Endodermal cell (in vitro differentiated cells): ENCODE measurements around the gene ITPKC. TPM values are rescaled to one million over a fixed set of nuclear protein-coding genes. Genes with fewer than 3 reads are reported as not detected.
A peak's percentile ranks its signal among the peaks of the same experiment; 100 is the strongest.

ENCODE experiments used
- DNase-seq: peaks from one replicate; pipeline ENCODE4 v3.0.0-alpha.2; 2017
- H3K27ac ChIP-seq: 2 replicates; pipeline ENCODE4 v1.5.1; 2013; ENCODE audit warnings: mild to moderate bottlenecking, low read depth, low read length, moderate library complexity
- H3K27me3 ChIP-seq: 2 replicates; pipeline ENCODE4 v1.6.1; 2013; ENCODE audit warnings: mild to moderate bottlenecking, low read length, moderate library complexity; ENCODE audit not compliant: insufficient read depth, control insufficient read depth, poor library complexity, severe bottlenecking
- H3K36me3 ChIP-seq: 2 replicates; pipeline ENCODE4 v1.7.0; 2013; ENCODE audit warnings: mild to moderate bottlenecking, low read length, moderate library complexity; ENCODE audit not compliant: control insufficient read depth, insufficient read depth
- H3K4me1 ChIP-seq: one replicate; pipeline ENCODE4 v1.7.0; 2013; ENCODE audit warnings: low read length; ENCODE audit not compliant: control insufficient read depth, insufficient read depth
- H3K4me3 ChIP-seq: 2 replicates; pipeline ENCODE4 v1.5.1; 2013; ENCODE audit warnings: mild to moderate bottlenecking, low read length, moderate library complexity
- H3K9ac ChIP-seq: 2 replicates; pipeline ENCODE4 v1.6.1; 2013; ENCODE audit warnings: mild to moderate bottlenecking, low read length, moderate library complexity; ENCODE audit not compliant: poor library complexity, severe bottlenecking; ENCODE audit errors: extremely low read depth
- H3K9me3 ChIP-seq: 2 replicates; pipeline ENCODE4 v1.6.1; 2013; ENCODE audit warnings: mild to moderate bottlenecking, low read length, moderate library complexity; ENCODE audit not compliant: control insufficient read depth
- H3K27ac Mint-ChIP-seq: 2 replicates; pipeline ENCODE4 v1.8.0; 2020; ENCODE audit warnings: mixed read lengths
- H3K27me3 Mint-ChIP-seq: 2 replicates; pipeline ENCODE4 v1.8.0; 2021; ENCODE audit warnings: mild to moderate bottlenecking, mixed read lengths; ENCODE audit not compliant: insufficient read depth
- H3K36me3 Mint-ChIP-seq: 2 replicates; pipeline ENCODE4 v1.8.0; 2020; ENCODE audit warnings: low read depth, mixed read lengths
- H3K4me1 Mint-ChIP-seq: 2 replicates; pipeline ENCODE4 v1.8.0; 2020; ENCODE audit warnings: mixed read lengths
- H3K4me3 Mint-ChIP-seq: 2 replicates; pipeline ENCODE4 v1.8.0; 2020; ENCODE audit warnings: mild to moderate bottlenecking, moderate library complexity, mixed read lengths
- H3K9me3 Mint-ChIP-seq: 2 replicates; pipeline ENCODE4 v1.8.0; 2020; ENCODE audit warnings: mild to moderate bottlenecking, mixed read lengths
- WGBS, 2 experiments: methylation state at CpG; one replicate each; pipeline versions ENCODE4 v1.1.5 to v1.1.7; 2013; ENCODE audit warnings: missing lambda C conversion rate in 2 of 2, mixed read lengths in 1 of 2; ENCODE audit not compliant: insufficient coverage in 1 of 2, insufficient read length in 1 of 2; 5-methylcytosine and 5-hydroxymethylcytosine counted together
- total RNA-seq, 2 donors: library from RNA; stranded (reverse); fragmentation: NEBNext Ultra II Directional in 1 of 2; extraction: Animal tissue kit (Norgen Biotek cat#: 25700) in 1 of 2; gene quantifications; 2 replicates in 1 of 2; 3 replicates in 1 of 2; pipeline ENCODE4 v1.2.1, GENCODE V29; 2021
- TF ChIP-seq, protein P1 (sequence below): fragments of 200-600 bp; sonication (generic); conservative IDR thresholded peaks from 2 replicates; pipeline ENCODE4 v1.5.0; 2021; ENCODE audit warnings: antibody characterized with exemption, mild to moderate bottlenecking

Gene ITPKC
- total RNA-seq, 2 donors from 2014 or later = 9.9 to 11.1 TPM

GRCh38 chr19:40740747-40741146 lies 23.8 kb downstream of the ITPKC start:
- no peaks in the 10 kb centered on the region for H3K27me3 ChIP-seq
- peak overlapping the region; percentile 72 for H3K27ac ChIP-seq
- TF ChIP-seq, protein P1, sequence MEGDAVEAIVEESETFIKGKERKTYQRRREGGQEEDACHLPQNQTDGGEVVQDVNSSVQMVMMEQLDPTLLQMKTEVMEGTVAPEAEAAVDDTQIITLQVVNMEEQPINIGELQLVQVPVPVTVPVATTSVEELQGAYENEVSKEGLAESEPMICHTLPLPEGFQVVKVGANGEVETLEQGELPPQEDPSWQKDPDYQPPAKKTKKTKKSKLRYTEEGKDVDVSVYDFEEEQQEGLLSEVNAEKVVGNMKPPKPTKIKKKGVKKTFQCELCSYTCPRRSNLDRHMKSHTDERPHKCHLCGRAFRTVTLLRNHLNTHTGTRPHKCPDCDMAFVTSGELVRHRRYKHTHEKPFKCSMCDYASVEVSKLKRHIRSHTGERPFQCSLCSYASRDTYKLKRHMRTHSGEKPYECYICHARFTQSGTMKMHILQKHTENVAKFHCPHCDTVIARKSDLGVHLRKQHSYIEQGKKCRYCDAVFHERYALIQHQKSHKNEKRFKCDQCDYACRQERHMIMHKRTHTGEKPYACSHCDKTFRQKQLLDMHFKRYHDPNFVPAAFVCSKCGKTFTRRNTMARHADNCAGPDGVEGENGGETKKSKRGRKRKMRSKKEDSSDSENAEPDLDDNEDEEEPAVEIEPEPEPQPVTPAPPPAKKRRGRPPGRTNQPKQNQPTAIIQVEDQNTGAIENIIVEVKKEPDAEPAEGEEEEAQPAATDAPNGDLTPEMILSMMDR = no peak
- no peaks in the 10 kb centered on the region for H3K9me3 ChIP-seq
- no peak overlapping the region for H3K4me3 Mint-ChIP-seq
- H3K4me3 ChIP-seq = no peak overlapping the region
- no peaks in the 10 kb centered on the region for H3K27me3 Mint-ChIP-seq
- peaks cover 30% of the 10 kb centered on the region for H3K36me3 Mint-ChIP-seq
- peaks cover 23% of the 10 kb centered on the region for H3K36me3 ChIP-seq
- no peaks in the 10 kb centered on the region for H3K9me3 Mint-ChIP-seq
- H3K9ac ChIP-seq = no peak overlapping the region
- peaks cover 3% of the 10 kb centered on the region for H3K4me1 Mint-ChIP-seq
- H3K27ac Mint-ChIP-seq = peak overlapping the region; percentile 76
- no peak for DNase-seq
- WGBS, 2 experiments = 90 to 91% methylated on average over 4 to 6 of the region's 6 CpGs
- no peaks in the 10 kb centered on the region for H3K4me1 ChIP-seq

DNA sequence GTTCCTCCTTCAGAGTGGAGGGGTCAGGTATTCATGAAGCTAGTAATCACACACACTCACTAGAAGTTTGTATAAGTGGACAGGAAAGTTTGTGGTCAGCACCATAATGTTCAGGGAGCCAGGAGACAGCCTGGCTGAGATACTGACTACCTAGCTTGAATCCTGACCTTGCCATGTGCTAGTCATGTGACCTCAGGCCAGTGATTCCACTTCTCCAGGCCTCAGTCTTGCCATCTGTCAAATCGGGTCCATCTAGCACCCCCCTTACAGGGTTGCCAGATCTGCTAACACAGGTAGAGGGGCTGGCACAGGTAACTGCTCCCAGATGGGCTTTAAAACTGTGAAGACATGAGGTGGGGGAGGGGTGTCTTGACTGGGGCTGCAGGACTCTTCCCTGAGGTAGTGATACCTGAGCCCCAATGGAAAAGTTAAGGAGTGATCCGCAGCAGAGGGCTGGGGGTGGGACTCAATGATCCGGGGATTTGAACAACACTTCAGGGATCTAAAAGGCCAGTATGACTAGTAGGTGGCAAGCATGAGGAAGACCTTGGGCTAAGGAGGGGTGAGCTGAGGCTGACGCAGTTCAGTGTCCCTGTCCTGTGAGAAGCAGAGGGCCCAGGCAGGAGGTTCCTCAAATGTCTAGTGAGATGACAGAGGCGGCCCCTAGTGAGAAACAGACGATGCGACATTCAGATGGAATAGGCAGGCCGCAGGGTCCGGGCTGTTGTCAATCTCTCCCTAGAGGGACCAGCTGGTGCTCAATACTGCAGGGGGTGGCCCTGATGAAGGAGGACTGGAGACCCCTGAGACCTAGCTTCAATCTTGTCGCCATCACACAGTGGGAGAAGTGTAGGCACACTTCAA lies 24.8 kb downstream of the ITPKC start:
- Histone ChIP-seq H3K4me1 (no peaks in the 10 kb centered on the region), H3K9me3 (no peaks in the 10 kb centered on the region), H3K27ac (no peak overlapping the region), H3K4me3 (no peak overlapping the region), H3K9ac (no peak overlapping the region), H3K36me3 (peaks cover 20% of the 10 kb centered on the region), H3K27me3 (no peaks in the 10 kb centered on the region)
- 92 to 100% methylated on average over 3 to 10 of the region's 10 CpGs for WGBS, 2 experiments
- H3K27ac Mint-ChIP-seq = peak overlapping the region; percentile 11
- TF ChIP-seq, protein P1 = no peak
- no peak for DNase-seq
- H3K36me3 Mint-ChIP-seq = peaks cover 24% of the 10 kb centered on the region
- H3K4me3 Mint-ChIP-seq = no peak overlapping the region
- H3K27me3 Mint-ChIP-seq = no peaks in the 10 kb centered on the region
- no peaks in the 10 kb centered on the region for H3K9me3 Mint-ChIP-seq
- peaks cover 3% of the 10 kb centered on the region for H3K4me1 Mint-ChIP-seq

- H3K9me3 Mint-ChIP-seq = no peaks in the 10 kb centered on the region
- Histone ChIP-seq H3K27ac (no peak overlapping the region), H3K4me3 (no peak overlapping the region), H3K27me3 (no peaks in the 10 kb centered on the region), H3K9ac (no peak overlapping the region), H3K36me3 (peaks cover 13% of the 10 kb centered on the region), H3K4me1 (no peaks in the 10 kb centered on the region), H3K9me3 (no peaks in the 10 kb centered on the region)
- H3K4me3 Mint-ChIP-seq = no peak overlapping the region
- TF ChIP-seq, protein P1 = peak; percentile 16
- peaks cover 3% of the 10 kb centered on the region for H3K4me1 Mint-ChIP-seq
- 92 to 96% methylated on average over 13 to 17 of the region's 17 CpGs for WGBS, 2 experiments
- no peaks in the 10 kb centered on the region for H3K27me3 Mint-ChIP-seq
- H3K36me3 Mint-ChIP-seq = peaks cover 19% of the 10 kb centered on the region
- DNase-seq = no peak
- H3K27ac Mint-ChIP-seq = no peak overlapping the region
Measured at GRCh38 chr19:40742477-40742876, 25.6 kb downstream of the ITPKC start.
